HG03095 (cell line): Measurements from ENCODE around the gene CAPN14.

ENCODE experiments used
- ATAC-seq: cut with Tn5 transposase; IDR thresholded peaks from one replicate; pipeline ENCODE4 v1.9.1; 2021; ENCODE audit warnings: moderate library complexity; ENCODE audit not compliant: unreplicated experiment

Gene CAPN14

GRCh38 chr2:31217465-31218200 lies at the start of gene CAPN14:
Gene CAPN14 (minus strand): TSS chr2:31217515. CDS start chr2:31205447, 12,068 bp downstream.
- ATAC-seq: no peak

GRCh38 chr2:31266804-31267203 lies 49.5 kb upstream of the CAPN14 start:
- ATAC-seq: no peak

GRCh38 chr2:31265234-31265633 lies 47.9 kb upstream of the CAPN14 start:
- ATAC-seq: no peak

- no peak for ATAC-seq
Measured at GRCh38 chr2:31263636-31264190, 46.4 kb upstream of the CAPN14 start.

- no peak for ATAC-seq
Measured at GRCh38 chr2:31260870-31261269, 43.6 kb upstream of the CAPN14 start.

GRCh38 chr2:31259075-31259474 lies 41.8 kb upstream of the CAPN14 start:
- ATAC-seq: no peak

- ATAC-seq: peak; percentile 34
Measured at GRCh38 chr2:31258351-31258750, 41.0 kb upstream of the CAPN14 start.

- ATAC-seq: peak; percentile 5
Measured at GRCh38 chr2:31256611-31257382, 39.5 kb upstream of the CAPN14 start.

- peak; percentile 60 for ATAC-seq
Measured at GRCh38 chr2:31255911-31256571, 38.7 kb upstream of the CAPN14 start.

- no peak for ATAC-seq
Measured at GRCh38 chr2:31254237-31255203, 37.2 kb upstream of the CAPN14 start.

- no peak for ATAC-seq
Measured at GRCh38 chr2:31253356-31254131, 36.2 kb upstream of the CAPN14 start.

GRCh38 chr2:31251851-31252250 lies 34.5 kb upstream of the CAPN14 start:
- ATAC-seq: no peak

- no peak for ATAC-seq
Measured at GRCh38 chr2:31251018-31251417, 33.7 kb upstream of the CAPN14 start.

- ATAC-seq: no peak
Measured at GRCh38 chr2:31249009-31249690, 31.8 kb upstream of the CAPN14 start.

- ATAC-seq: no peak
Measured at GRCh38 chr2:31248139-31248538, 30.8 kb upstream of the CAPN14 start.

GRCh38 chr2:31247711-31248110 lies 30.4 kb upstream of the CAPN14 start:
- no peak for ATAC-seq

- no peak for ATAC-seq
Measured at GRCh38 chr2:31246184-31246852, 29.0 kb upstream of the CAPN14 start.

GRCh38 chr2:31244101-31244500 lies 26.8 kb upstream of the CAPN14 start:
- no peak for ATAC-seq
